Posterior vena cava (tissue), 2 donors: ENCODE data around the gene PAM. TPM values are rescaled to one million over a fixed set of nuclear protein-coding genes. Genes with fewer than 3 reads are reported as not detected.
"Not testable (repeated sequence)": the region's sequence is repeated elsewhere in the genome, so short reads cannot be mapped to it uniquely, and the experiment has no call there.

Experiments
- DNase-seq: peaks from one replicate; pipeline ENCODE4 v3.0.0-alpha.2; 2020; ENCODE audit warnings: low spot score
- intact Hi-C, 2 donors: fragments of 100-400 bp; cut with DNase I; formaldehyde crosslinking; loops; one replicate each; pipeline versions ENCODE4 v1.14.1 to v1.14.2; 2022 to 2023
- total RNA-seq, 2 donors: library from RNA; stranded (reverse); fragmentation: NEBNext Ultra II Directional; extraction: Animal tissue kit (Norgen Biotek cat#: 25700); gene quantifications; one replicate each; pipeline ENCODE4 v1.2.1, GENCODE V29; 2021
- donor health status: DM: yes; HTN: yes; CAD: no.
- donor health status: DM: yes; HTN: yes; CAD: no.

The PAM gene
- total RNA-seq, 2 donors from 2014 or later = 340 to 357 TPM

GRCh38 chr5:102771435-102771834 lies 16.3 kb downstream of the PAM start:
- intact Hi-C loops = no loop called here

GRCh38 chr5:102772273-102772672 lies 17.2 kb downstream of the PAM start:
- intact Hi-C loops = no loop called here
- DNase-seq = no peak

More at GRCh38 chr5:102771435-102771834, 16.3 kb downstream of the PAM start:
- DNase-seq = no peak

- no peak for DNase-seq
- intact Hi-C loops = no loop called here
Measured at GRCh38 chr5:102773133-102773532, 18.0 kb downstream of the PAM start.

GRCh38 chr5:102775756-102776155 lies 20.7 kb downstream of the PAM start:
- intact Hi-C loops, DNase-seq: not testable (repeated sequence)

GRCh38 chr5:102777099-102777498 lies 22.0 kb downstream of the PAM start:
- no peak for DNase-seq
- intact Hi-C loops = no loop called here

- no peak for DNase-seq
- intact Hi-C loops = no loop called here
Measured at GRCh38 chr5:102778478-102778877, 23.4 kb downstream of the PAM start.

GRCh38 chr5:102781359-102781758 lies 26.3 kb downstream of the PAM start:
- intact Hi-C loops = loop anchor here in 1 of 2 donors (10.0 kb wide), 1 partner anchor 173 kb away; no protein-coding TSS in a partner anchor
- no peak for DNase-seq

- no peak for DNase-seq
- intact Hi-C loops = loop anchor here in 1 of 2 donors (10.0 kb wide), 1 partner anchor 173 kb away; no protein-coding TSS in a partner anchor
Measured at GRCh38 chr5:102781786-102782185, 26.7 kb downstream of the PAM start.

- intact Hi-C loops = loop anchor here in 1 of 2 donors (10.0 kb wide), 1 partner anchor 172 kb away; no protein-coding TSS in a partner anchor
- DNase-seq = no peak
Measured at GRCh38 chr5:102782217-102782872, 27.2 kb downstream of the PAM start.

- intact Hi-C loops = loop anchor here in 1 of 2 donors (10.0 kb wide), 1 partner anchor 168 kb away; no protein-coding TSS in a partner anchor
- no peak for DNase-seq
Measured at GRCh38 chr5:102787134-102787533, 32.0 kb downstream of the PAM start.

GRCh38 chr5:102788788-102789187 lies 33.7 kb downstream of the PAM start:
- intact Hi-C loops = loop anchor here in 1 of 2 donors (10.0 kb wide), 1 partner anchor 166 kb away; no protein-coding TSS in a partner anchor
- DNase-seq = no peak

- DNase-seq = no peak
- intact Hi-C loops = loop anchor here in 1 of 2 donors (10.0 kb wide), 1 partner anchor 165 kb away; no protein-coding TSS in a partner anchor
Measured at GRCh38 chr5:102789469-102789868, 34.4 kb downstream of the PAM start.

GRCh38 chr5:102790748-102791147 lies 35.6 kb downstream of the PAM start:
- DNase-seq = no peak
- intact Hi-C loops = no loop called here

GRCh38 chr5:102792705-102793104 lies 37.6 kb downstream of the PAM start:
- intact Hi-C loops = no loop called here

GRCh38 chr5:102794047-102794446 lies 38.9 kb downstream of the PAM start:
- no peak for DNase-seq
- intact Hi-C loops = no loop called here

More at GRCh38 chr5:102792705-102793104, 37.6 kb downstream of the PAM start:
- no peak for DNase-seq

GRCh38 chr5:102794677-102795331 lies 39.7 kb downstream of the PAM start:
- intact Hi-C loops = no loop called here

GRCh38 chr5:102795526-102795925 lies 40.4 kb downstream of the PAM start:
- intact Hi-C loops = no loop called here
- DNase-seq = no peak

More at GRCh38 chr5:102794677-102795331, 39.7 kb downstream of the PAM start:
- no peak for DNase-seq

GRCh38 chr5:102796009-102796408 lies 40.9 kb downstream of the PAM start:
- no peak for DNase-seq
- intact Hi-C loops = no loop called here

GRCh38 chr5:102796498-102796897 lies 41.4 kb downstream of the PAM start:
- DNase-seq = no peak
- intact Hi-C loops = no loop called here

- intact Hi-C loops = no loop called here
Measured at GRCh38 chr5:102797322-102797884, 42.3 kb downstream of the PAM start.

More at GRCh38 chr5:102797322-102797884, 42.3 kb downstream of the PAM start:
- DNase-seq = no peak
